HL-60 (cell line): ENCODE results near the gene EDARADD.

Experiments
- DNase-seq, 2 experiments: peaks; one replicate each; pipeline ENCODE4 v3.0.0-alpha.2; 2010 to 2020; ENCODE audit warnings: low read depth in 1 of 2, low spot score in 1 of 2
- H3K27ac ChIP-seq: fragments of 250-450 bp; sonication (Bioruptor Pico); replicated peaks from 2 replicates; pipeline ENCODE4 v1.5.1; 2020; ENCODE audit warnings: mild to moderate bottlenecking, moderate library complexity
- H3K27me3 ChIP-seq: fragments of 250-450 bp; sonication (Bioruptor Pico); 2 replicates; pipeline ENCODE4 v1.5.1; 2021; ENCODE audit warnings: mild to moderate bottlenecking, moderate library complexity; ENCODE audit not compliant: insufficient read depth, poor library complexity, severe bottlenecking
- H3K4me3 ChIP-seq: replicated peaks from 2 replicates; pipeline ENCODE4 v1.5.1; 2011; ENCODE audit warnings: mild to moderate bottlenecking, control low read depth, low read length; ENCODE audit not compliant: insufficient read depth
- CTCF ChIP-seq: IDR thresholded peaks from one replicate; pipeline ENCODE4 v1.5.1; 2011; ENCODE audit warnings: low read length, control low read depth, inconsistent platforms; ENCODE audit not compliant: insufficient read depth
- GABPA ChIP-seq: IDR thresholded peaks from 2 replicates; pipeline ENCODE4 v1.6.1; 2012; ENCODE audit warnings: low read depth
- POLR2AphosphoS5 ChIP-seq: IDR thresholded peaks from 2 replicates; pipeline ENCODE4 v1.6.1; 2012; ENCODE audit warnings: low read depth
- SPI1 ChIP-seq: IDR thresholded peaks from 2 replicates; pipeline ENCODE4 v1.6.1; 2012; ENCODE audit warnings: low read depth, mild to moderate bottlenecking, borderline replicate concordance
- TF ChIP-seq, protein P1 (sequence below): IDR thresholded peaks from 2 replicates; pipeline ENCODE4 v1.6.1; 2012; ENCODE audit warnings: low read depth; ENCODE audit not compliant: insufficient replicate concordance

EDARADD gene

GRCh38 chr1:236422517-236422876 is 28.4 kb downstream of the EDARADD start:
- H3K27ac ChIP-seq = no peak overlapping the region
- no peak overlapping the region for H3K4me3 ChIP-seq
- no peak for DNase-seq
- peaks cover 2% of the 10 kb centered on the region for H3K27me3 ChIP-seq
- TF ChIP-seq POLR2AphosphoS5 (no peak), CTCF (no peak), GABPA (no peak), SPI1 (no peak)
- TF ChIP-seq, protein P1, sequence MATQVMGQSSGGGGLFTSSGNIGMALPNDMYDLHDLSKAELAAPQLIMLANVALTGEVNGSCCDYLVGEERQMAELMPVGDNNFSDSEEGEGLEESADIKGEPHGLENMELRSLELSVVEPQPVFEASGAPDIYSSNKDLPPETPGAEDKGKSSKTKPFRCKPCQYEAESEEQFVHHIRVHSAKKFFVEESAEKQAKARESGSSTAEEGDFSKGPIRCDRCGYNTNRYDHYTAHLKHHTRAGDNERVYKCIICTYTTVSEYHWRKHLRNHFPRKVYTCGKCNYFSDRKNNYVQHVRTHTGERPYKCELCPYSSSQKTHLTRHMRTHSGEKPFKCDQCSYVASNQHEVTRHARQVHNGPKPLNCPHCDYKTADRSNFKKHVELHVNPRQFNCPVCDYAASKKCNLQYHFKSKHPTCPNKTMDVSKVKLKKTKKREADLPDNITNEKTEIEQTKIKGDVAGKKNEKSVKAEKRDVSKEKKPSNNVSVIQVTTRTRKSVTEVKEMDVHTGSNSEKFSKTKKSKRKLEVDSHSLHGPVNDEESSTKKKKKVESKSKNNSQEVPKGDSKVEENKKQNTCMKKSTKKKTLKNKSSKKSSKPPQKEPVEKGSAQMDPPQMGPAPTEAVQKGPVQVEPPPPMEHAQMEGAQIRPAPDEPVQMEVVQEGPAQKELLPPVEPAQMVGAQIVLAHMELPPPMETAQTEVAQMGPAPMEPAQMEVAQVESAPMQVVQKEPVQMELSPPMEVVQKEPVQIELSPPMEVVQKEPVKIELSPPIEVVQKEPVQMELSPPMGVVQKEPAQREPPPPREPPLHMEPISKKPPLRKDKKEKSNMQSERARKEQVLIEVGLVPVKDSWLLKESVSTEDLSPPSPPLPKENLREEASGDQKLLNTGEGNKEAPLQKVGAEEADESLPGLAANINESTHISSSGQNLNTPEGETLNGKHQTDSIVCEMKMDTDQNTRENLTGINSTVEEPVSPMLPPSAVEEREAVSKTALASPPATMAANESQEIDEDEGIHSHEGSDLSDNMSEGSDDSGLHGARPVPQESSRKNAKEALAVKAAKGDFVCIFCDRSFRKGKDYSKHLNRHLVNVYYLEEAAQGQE = no peak

DNA sequence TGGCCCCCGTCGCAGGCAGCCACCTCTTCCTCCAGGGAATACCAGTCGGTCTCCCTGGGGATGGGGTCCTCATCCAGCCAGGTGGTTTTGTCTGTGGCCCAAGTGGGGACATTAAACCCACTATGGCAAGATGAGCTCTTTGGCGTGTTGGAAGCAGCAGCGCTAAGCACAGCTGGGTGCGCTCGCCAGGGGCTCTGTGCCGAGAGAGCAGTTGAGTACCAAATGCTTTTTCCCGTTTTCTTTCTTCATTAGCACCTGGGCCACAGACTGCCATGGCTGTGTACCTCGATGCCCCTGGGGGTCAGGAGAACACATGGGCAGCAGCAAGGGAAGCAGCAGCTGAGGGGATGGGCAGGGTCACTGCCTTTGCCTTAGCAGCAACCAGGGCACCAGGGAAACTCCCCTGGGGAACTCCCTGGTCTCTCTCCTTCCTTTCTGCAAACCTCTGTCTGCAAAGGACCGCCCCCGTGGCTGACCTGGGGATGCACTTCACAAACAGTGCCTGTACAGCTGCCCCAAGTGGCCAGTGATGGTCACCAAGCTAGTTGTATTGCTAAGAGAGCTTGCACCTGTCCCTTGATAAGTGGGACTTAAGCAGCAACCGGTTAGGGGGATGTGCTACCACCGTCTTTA is 31.1 kb downstream of the EDARADD start:
- Histone ChIP-seq H3K27ac (no peak overlapping the region), H3K27me3 (peaks cover 2% of the 10 kb centered on the region), H3K4me3 (no peak overlapping the region)
- DNase-seq = no peak
- TF ChIP-seq, protein P1 = no peak
- no peak for TF ChIP-seq POLR2AphosphoS5
- no peak for TF ChIP-seq SPI1
- no peak for TF ChIP-seq GABPA
- TF ChIP-seq CTCF = no peak

DNA sequence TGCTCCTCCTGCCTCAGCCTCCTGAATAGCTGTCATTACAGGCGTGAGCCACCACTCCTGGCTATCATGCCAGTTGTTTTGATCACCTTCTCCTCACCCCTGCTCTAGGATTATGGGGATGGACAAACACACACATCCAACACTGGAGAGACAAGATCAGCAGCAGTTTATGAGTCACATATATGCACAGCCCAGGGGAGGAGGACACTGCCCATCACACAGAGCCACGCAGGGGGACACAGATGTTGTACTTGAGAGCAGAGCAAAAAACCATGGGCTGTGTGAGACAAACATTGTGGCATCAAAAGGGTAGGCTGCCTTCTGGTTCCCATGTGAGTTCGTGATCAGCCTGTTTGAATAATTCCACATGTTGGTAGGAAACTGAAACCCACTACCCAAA is 32.1 kb downstream of the EDARADD start:
- TF ChIP-seq, protein P1 = no peak
- TF ChIP-seq CTCF (no peak), GABPA (no peak), SPI1 (no peak), POLR2AphosphoS5 (no peak)
- Histone ChIP-seq H3K27ac (no peak overlapping the region), H3K27me3 (peaks cover 2% of the 10 kb centered on the region), H3K4me3 (no peak overlapping the region)
- DNase-seq = no peak
